OCI-LY7 (cell line): ENCODE results near the gene ILDR2. TPM values are rescaled to one million over a fixed set of nuclear protein-coding genes. Genes with fewer than 3 reads are reported as not detected.

Experiments
- BruUV-seq: library from RNA; stranded (reverse); fragments of 400-500 nt; replicated peaks from 2 replicates; lab custom pipeline; 2021; lab: Mats Ljungman, UMichigan
- CTCF ChIA-PET: fragments of 300-600 bp; sonication (Branson Sonifier 250); formaldehyde crosslinking; loops from one replicate; lab custom pipeline; 2022; ENCODE audit warnings: antibody characterized with exemption; ENCODE audit not compliant: unreplicated experiment; lab: Charles Lee
- POLR2A ChIA-PET: fragments of 300-600 bp; sonication (Branson Sonifier 250); formaldehyde crosslinking; loops from one replicate; lab custom pipeline; 2022; ENCODE audit warnings: antibody characterized with exemption; lab: Charles Lee
- DNase-seq: peaks from one replicate; pipeline ENCODE4 v3.0.0-alpha.2; 2015; ENCODE audit warnings: low spot score
- H2AFZ ChIP-seq: fragments of 200-600 bp; sonication (generic), shearing (Covaris generic); 2 replicates; pipeline ENCODE4 v1.6.1; 2014; ENCODE audit warnings: mild to moderate bottlenecking, antibody characterized with exemption, low read length, moderate library complexity
- H3K27ac ChIP-seq: fragments of 200-600 bp; sonication (generic); 2 replicates; pipeline ENCODE4 v1.5.1; 2014; ENCODE audit warnings: mixed run types, low read depth, mild to moderate bottlenecking, moderate library complexity, low read length, inconsistent platforms; ENCODE audit not compliant: poor library complexity, severe bottlenecking
- H3K36me3 ChIP-seq: fragments of 200-600 bp; sonication (generic); 2 replicates; pipeline ENCODE4 v1.6.1; 2014; ENCODE audit warnings: mild to moderate bottlenecking, antibody characterized with exemption, low read length, moderate library complexity, mixed read lengths; ENCODE audit not compliant: insufficient read depth
- H3K4me1 ChIP-seq: fragments of 200-600 bp; sonication (generic); 2 replicates; pipeline ENCODE4 v1.5.1; 2014; ENCODE audit warnings: mild to moderate bottlenecking, low read length; ENCODE audit not compliant: insufficient read depth, poor library complexity, severe bottlenecking
- H3K4me2 ChIP-seq: fragments of 200-600 bp; sonication (generic); 2 replicates; pipeline ENCODE4 v1.6.1; 2014; ENCODE audit warnings: mild to moderate bottlenecking, low read length
- H3K4me3 ChIP-seq: fragments of 200-600 bp; sonication (generic); 2 replicates; pipeline ENCODE4 v1.5.1; 2014; ENCODE audit warnings: mild to moderate bottlenecking, low read depth, low read length; ENCODE audit not compliant: poor library complexity, severe bottlenecking
- H3K79me2 ChIP-seq: fragments of 200-600 bp; sonication (generic); 2 replicates; pipeline ENCODE4 v1.6.1; 2016; ENCODE audit warnings: low read depth, mild to moderate bottlenecking, low read length, moderate library complexity, mixed read lengths; ENCODE audit not compliant: insufficient read depth
- H3K9me2 ChIP-seq: fragments of 200-600 bp; sonication (generic); 2 replicates; pipeline ENCODE4 v1.6.1; 2016; ENCODE audit warnings: mild to moderate bottlenecking, low read length, mixed read lengths; ENCODE audit not compliant: insufficient read depth
- H3K9me3 ChIP-seq: fragments of 200-600 bp; sonication (generic); 2 replicates; pipeline ENCODE4 v1.6.1; 2014; ENCODE audit warnings: mild to moderate bottlenecking, mixed run types, low read length, mixed read lengths
- H4K20me1 ChIP-seq: fragments of 200-600 bp; sonication (generic); 2 replicates; pipeline ENCODE4 v1.6.1; 2014; ENCODE audit warnings: mild to moderate bottlenecking, antibody characterized with exemption, low read length, moderate library complexity, mixed read lengths; ENCODE audit not compliant: insufficient read depth
- CTCF ChIP-seq: fragments of 200-600 bp; sonication (generic); conservative IDR thresholded peaks from 2 replicates; pipeline ENCODE4 v1.5.1; 2014; ENCODE audit warnings: mild to moderate bottlenecking, antibody characterized with exemption, low read length, moderate library complexity, mixed read lengths
- EZH2phosphoT487 ChIP-seq: fragments of 200-600 bp; sonication (generic); IDR thresholded peaks from 2 replicates; pipeline ENCODE4 v1.6.1; 2018; ENCODE audit warnings: low read depth, borderline replicate concordance, mild to moderate bottlenecking, mixed run types, antibody characterized with exemption, low read length, moderate library complexity, mixed read lengths
- intact Hi-C: fragments of 100-400 bp; cut with micrococcal nuclease; formaldehyde crosslinking; loops from one replicate; pipeline ENCODE4 v1.10.0; 2022; ENCODE audit not compliant: unreplicated experiment
- total RNA-seq, 2 experiments: library from RNA; depleted of rRNA in 1 of 2; stranded (reverse); fragments of >200 nt in 1 of 2; shearing (Covaris generic) in 1 of 2; gene quantifications; 2 replicates each; pipeline ENCODE4 v1.2.3, GENCODE V29; 2014 to 2022

The ILDR2 gene
- total RNA-seq, 2 experiments from 2014 or later, result 3.2 to 5.3 TPM

DNA sequence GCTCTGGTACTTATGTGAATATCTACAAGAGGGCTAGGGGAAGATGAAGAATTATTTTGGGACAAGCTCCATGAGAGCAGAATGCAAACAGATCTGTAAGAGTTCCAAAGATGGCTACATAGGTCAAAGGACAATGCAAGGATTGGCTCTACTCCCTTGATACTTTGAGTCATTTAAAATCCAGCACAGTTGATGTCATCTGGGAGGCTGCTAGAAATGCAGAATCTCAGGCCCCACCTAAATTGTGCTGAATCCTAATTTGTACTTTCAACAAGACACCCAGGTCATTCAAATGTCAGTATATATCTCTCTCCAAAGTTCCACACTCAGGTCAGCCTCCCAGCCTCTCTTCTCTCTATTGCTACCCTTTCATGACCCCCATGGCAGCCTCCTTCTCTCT, 75.6 kb downstream of the ILDR2 start:
- H3K36me3 ChIP-seq, result no peaks in the 10 kb centered on the region
- no TSS peak for BruUV-seq
- H2AFZ ChIP-seq, result no peak overlapping the region
- no peaks in the 10 kb centered on the region for H4K20me1 ChIP-seq
- no peak overlapping the region for H3K4me2 ChIP-seq
- H3K4me1 ChIP-seq, result no peaks in the 10 kb centered on the region
- intact Hi-C loops, result no loop called here
- no peaks in the 10 kb centered on the region for H3K79me2 ChIP-seq
- H3K27ac ChIP-seq, result no peak overlapping the region
- TF ChIP-seq CTCF (no peak), EZH2phosphoT487 (no peak)
- ChIA-PET CTCF (no interaction called here), POLR2A (interaction anchor here (1.0 to 1.4 kb wide), 2 partner anchors 8 to 14 kb away, joined by 3 to 4 read pairs; no protein-coding TSS in a partner anchor)
- no peaks in the 10 kb centered on the region for H3K9me2 ChIP-seq
- DNase-seq, result no peak
- H3K9me3 ChIP-seq, result 0 out of 2 replicates have a peak, but pooled peaks cover 4% of the 10 kb centered on the region
- no peak overlapping the region for H3K4me3 ChIP-seq

DNA sequence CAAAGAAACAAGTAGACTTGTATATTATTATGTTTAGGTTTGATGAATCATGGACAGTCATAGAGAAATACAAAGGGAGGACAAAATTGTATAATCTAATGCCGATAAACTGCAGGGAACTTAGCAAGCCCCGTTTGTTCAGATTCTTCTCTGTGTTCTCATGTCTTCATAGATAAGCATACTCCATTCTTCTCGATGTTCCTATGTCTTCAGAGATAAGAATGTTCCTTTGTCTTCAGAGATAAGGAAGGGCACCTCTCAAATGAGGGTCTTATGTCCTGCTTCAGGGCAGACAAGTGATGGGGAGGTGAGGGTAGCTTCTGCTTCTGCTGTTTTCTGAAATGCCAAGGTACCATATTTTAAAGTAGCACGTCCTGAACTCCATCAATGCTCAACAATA, 79.6 kb downstream of the ILDR2 start:
- intact Hi-C loops, result no loop called here
- ChIA-PET POLR2A (interaction anchor here (0.5 kb wide), 1 partner anchor 16 kb away, joined by 4 read pairs; no protein-coding TSS in a partner anchor), CTCF (no interaction called here)
- Histone ChIP-seq H4K20me1 (no peaks in the 10 kb centered on the region), H3K79me2 (no peaks in the 10 kb centered on the region), H3K4me3 (no peak overlapping the region), H3K36me3 (no peaks in the 10 kb centered on the region), H3K4me2 (no peak overlapping the region), H2AFZ (no peak overlapping the region), H3K9me2 (no peaks in the 10 kb centered on the region), H3K27ac (no peak overlapping the region), H3K4me1 (no peaks in the 10 kb centered on the region), H3K9me3 (0 out of 2 replicates have a peak, but pooled peaks cover 4% of the 10 kb centered on the region)
- no peak for DNase-seq
- no peak for TF ChIP-seq CTCF
- no peak for TF ChIP-seq EZH2phosphoT487
- no TSS peak for BruUV-seq

GRCh38 chr1:166889776-166890175, 85.6 kb downstream of the ILDR2 start:
- POLR2A ChIA-PET, result no interaction called here
- TF ChIP-seq CTCF (no peak), EZH2phosphoT487 (no peak)
- no peak for DNase-seq
- H3K79me2 ChIP-seq, result no peaks in the 10 kb centered on the region
- H3K36me3 ChIP-seq, result no peaks in the 10 kb centered on the region
- H3K4me1 ChIP-seq, result no peaks in the 10 kb centered on the region
- no TSS peak for BruUV-seq
- no peak overlapping the region for H3K4me3 ChIP-seq
- intact Hi-C loops, result no loop called here
- H3K27ac ChIP-seq, result no peak overlapping the region
- no peak overlapping the region for H2AFZ ChIP-seq
- H3K9me3 ChIP-seq, result no peaks in the 10 kb centered on the region
- no peak overlapping the region for H3K4me2 ChIP-seq
- H4K20me1 ChIP-seq, result no peaks in the 10 kb centered on the region
- CTCF ChIA-PET, result no interaction called here
- H3K9me2 ChIP-seq, result no peaks in the 10 kb centered on the region
